ENCODE measurements around the gene DNAH10.

- no peak for TF ChIP-seq CTCF (IDR thresholded peaks at IDR 0.05)
- no peak for TF ChIP-seq POLR2A (IDR thresholded peaks at IDR 0.05)
Observed at GRCh38 chr12:123822804-123823203, 60.7 kb downstream of the DNAH10 start.

Measured in adrenal gland (tissue), 5 donors.